Left ventricle myocardium inferior (tissue), 1 donor: Measurements from ENCODE around the gene PCDHB1. TPM values are rescaled to one million over a fixed set of nuclear protein-coding genes. Genes with fewer than 3 reads are reported as not detected.
A peak's percentile ranks its signal among the peaks of the same experiment; 100 is the strongest.

Experiments used
- DNase-seq: peaks from one replicate; pipeline ENCODE4 v3.0.0-alpha.2; 2020
- H3K27ac ChIP-seq: fragments of 200-600 bp; replicated peaks from 2 replicates; pipeline ENCODE4 v1.8.0; 2021
- H3K27me3 ChIP-seq: fragments of 200-600 bp; 2 replicates; pipeline ENCODE4 v1.8.0; 2021; ENCODE audit warnings: low read depth
- H3K36me3 ChIP-seq: fragments of 200-600 bp; 2 replicates; pipeline ENCODE4 v1.8.0; 2021
- H3K4me1 ChIP-seq: fragments of 200-600 bp; 2 replicates; pipeline ENCODE4 v1.8.0; 2021
- H3K4me3 ChIP-seq: fragments of 200-600 bp; 2 replicates; pipeline ENCODE4 v1.8.0; 2021; ENCODE audit warnings: mild to moderate bottlenecking, moderate library complexity
- H3K9me3 ChIP-seq: fragments of 200-600 bp; replicated peaks from 2 replicates; pipeline ENCODE4 v1.8.0; 2021
- CTCF ChIP-seq: fragments of 200-600 bp; IDR thresholded peaks from 2 replicates; pipeline ENCODE4 v1.8.0; 2021; ENCODE audit warnings: antibody characterized with exemption, mild to moderate bottlenecking, borderline replicate concordance
- intact Hi-C: fragments of 100-400 bp; cut with micrococcal nuclease; formaldehyde crosslinking; loops from one replicate; pipeline ENCODE4 v1.11.0; 2022
- total RNA-seq: library from RNA; stranded (reverse); fragmentation: NEBNext Ultra II Directional; extraction: Animal tissue kit (Norgen Biotek cat#: 25700); gene quantifications from one replicate; pipeline ENCODE4 v1.2.1, GENCODE V29; 2021
- donor health status: DM: no; HTN: yes; CAD: no; lungs with severe emphysema.

PCDHB1 gene
- total RNA-seq, 1 donor from 2014 or later = not detected

- peaks cover 37% of the 10 kb centered on the region for H3K27me3 ChIP-seq
- TF ChIP-seq CTCF = peak; percentile 68
- H3K4me1 ChIP-seq = peaks cover 13% of the 10 kb centered on the region
- H3K4me3 ChIP-seq = peak overlapping the region; percentile 53
- H3K27ac ChIP-seq = no peak overlapping the region
- intact Hi-C loops = no loop called here
- DNase-seq = peak; percentile 88
- no peaks in the 10 kb centered on the region for H3K36me3 ChIP-seq
- no peaks in the 10 kb centered on the region for H3K9me3 ChIP-seq
These were observed 10.3 kb upstream of the PCDHB1 start for GRCh38 chr5:141040771-141041426.

GRCh38 chr5:141041427-141041785 lies 9.8 kb upstream of the PCDHB1 start:
- no peak for TF ChIP-seq CTCF
- H3K27ac ChIP-seq = no peak overlapping the region
- H3K9me3 ChIP-seq = no peaks in the 10 kb centered on the region
- no peak for DNase-seq
- no peaks in the 10 kb centered on the region for H3K36me3 ChIP-seq
- no peak overlapping the region for H3K4me3 ChIP-seq
- H3K4me1 ChIP-seq = peaks cover 13% of the 10 kb centered on the region
- intact Hi-C loops = no loop called here
- peaks cover 42% of the 10 kb centered on the region for H3K27me3 ChIP-seq

GRCh38 chr5:141042555-141042954 lies 8.6 kb upstream of the PCDHB1 start:
- DNase-seq = no peak
- no peak overlapping the region for H3K4me3 ChIP-seq
- H3K27me3 ChIP-seq = peaks cover 53% of the 10 kb centered on the region
- intact Hi-C loops = no loop called here
- H3K27ac ChIP-seq = no peak overlapping the region
- H3K36me3 ChIP-seq = no peaks in the 10 kb centered on the region
- no peaks in the 10 kb centered on the region for H3K9me3 ChIP-seq
- no peak for TF ChIP-seq CTCF
- peaks cover 13% of the 10 kb centered on the region for H3K4me1 ChIP-seq

- no peak for TF ChIP-seq CTCF
- intact Hi-C loops = no loop called here
These were observed 320 bp downstream of the PCDHB1 start for GRCh38 chr5:141051521-141051866.

GRCh38 chr5:141077826-141078225 lies 26.7 kb downstream of the PCDHB1 start:
- Histone ChIP-seq H3K36me3 (no peaks in the 10 kb centered on the region), H3K4me1 (no peaks in the 10 kb centered on the region), H3K4me3 (peak overlapping the region; percentile 31), H3K27ac (no peak overlapping the region), H3K9me3 (peaks cover 14% of the 10 kb centered on the region), H3K27me3 (peaks cover 56% of the 10 kb centered on the region)
- DNase-seq = no peak
- TF ChIP-seq CTCF = no peak
- intact Hi-C loops = no loop called here

More at GRCh38 chr5:141051521-141051866, 320 bp downstream of the PCDHB1 start:
- H3K36me3 ChIP-seq = no peaks in the 10 kb centered on the region
- no peak for DNase-seq
- peak overlapping the region; percentile 62 for H3K4me3 ChIP-seq
- no peak overlapping the region for H3K27ac ChIP-seq
- no peaks in the 10 kb centered on the region for H3K9me3 ChIP-seq
- peaks cover 91% of the 10 kb centered on the region for H3K27me3 ChIP-seq
- peaks cover 8% of the 10 kb centered on the region for H3K4me1 ChIP-seq
